K562 (cell line): ENCODE data around the gene PATL2. TPM values are rescaled to one million over a fixed set of nuclear protein-coding genes. Genes with fewer than 3 reads are reported as not detected.

Experiments used
- BRF1 ChIP-seq: IDR thresholded peaks from 3 replicates; pipeline ENCODE4 v1.6.1; 2011; ENCODE audit warnings: borderline replicate concordance, mild to moderate bottlenecking; ENCODE audit not compliant: insufficient read length; ENCODE audit errors: extremely low read depth
- CCNT2 ChIP-seq: IDR thresholded peaks from 2 replicates; pipeline ENCODE4 v1.6.1; 2011; ENCODE audit warnings: borderline replicate concordance, low read depth, mild to moderate bottlenecking, moderate library complexity, mixed read lengths, low read length; ENCODE audit not compliant: insufficient read length; ENCODE audit errors: extremely low read depth
- HDAC1 ChIP-seq, 2 experiments: fragments of 450-650 bp; IDR thresholded peaks; 2 replicates each; pipeline ENCODE4 v1.6.1; 2016 to 2017; ENCODE audit warnings: inconsistent platforms in 1 of 2, mild to moderate bottlenecking in 1 of 2, moderate library complexity in 1 of 2
- MGA ChIP-seq: fragments of 450-650 bp; IDR thresholded peaks from 2 replicates; pipeline ENCODE4 v1.6.1; 2016; ENCODE audit warnings: mild to moderate bottlenecking, moderate library complexity
- MXD1 ChIP-seq: fragments of 250-450 bp; sonication (Bioruptor Pico); IDR thresholded peaks from 2 replicates; pipeline ENCODE4 v1.8.0; 2021; ENCODE audit warnings: borderline replicate concordance, mild to moderate bottlenecking, moderate library complexity; ENCODE audit not compliant: poor library complexity, severe bottlenecking
- SRF ChIP-seq, 2 experiments: fragments of 250-450, 450-650 bp in 1 of 2; sonication (Bioruptor Pico) in 1 of 2; sonication (generic) in 1 of 2; formaldehyde crosslinking; IDR thresholded peaks; 2 replicates each; pipeline versions ENCODE4 v1.5.0 to v1.5.1; 2020 to 2022; ENCODE audit warnings: mild to moderate bottlenecking in 1 of 2, missing genetic modification reagents in 1 of 2
- ZNF121 ChIP-seq: sonication (generic); formaldehyde crosslinking; conservative IDR thresholded peaks from 2 replicates; pipeline ENCODE4 v1.8.0; 2022; ENCODE audit warnings: missing genetic modification reagents
- ZNF140 ChIP-seq: fragments of 250-450 bp; sonication (Bioruptor Pico); IDR thresholded peaks from 2 replicates; pipeline ENCODE4 v1.8.0; 2021; ENCODE audit warnings: moderate library complexity, mild to moderate bottlenecking, inconsistent platforms
- ZNF76 ChIP-seq: fragments of 250-450 bp; sonication (Bioruptor Pico); IDR thresholded peaks from 2 replicates; pipeline ENCODE4 v1.4.0; 2020; ENCODE audit warnings: mild to moderate bottlenecking, moderate library complexity, borderline replicate concordance
- polyA plus RNA-seq, 8 experiments: library from polyadenylated mRNA; depleted of rRNA in 4 of 8; stranded (reverse) in 5 of 8; unstranded in 3 of 8; fragments of >200 nt; fragmentation: Nextera tagmentation in 2 of 8; fragmentation: Illumina TruSeq in 1 of 8; extraction: Ambion mirVana in 2 of 8; extraction: Trizol in 1 of 8; gene quantifications; 2 replicates each; pipeline versions ENCODE4 v1.2.1 to v1.2.3, GENCODE V29; 2011 to 2014; ENCODE audit warnings: inconsistent platforms in 1 of 8, missing spikeins in 1 of 8
- total RNA-seq, 7 experiments: library from RNA; depleted of rRNA in 6 of 7; stranded (reverse); fragments of >200 nt in 6 of 7; fragmentation: Illumina TruSeq in 2 of 7; extraction: Trizol in 2 of 7; gene quantifications; 2 replicates each; pipeline versions ENCODE4 v1.2.1 to v1.2.3, GENCODE V29; 2011 to 2021; ENCODE audit warnings: low replicate concordance in 1 of 7
- TF ChIP-seq, protein P1 (sequence below), 2 experiments: fragments of 150-350 bp in 1 of 2; IDR thresholded peaks; 2 replicates each; pipeline ENCODE4 v1.6.1; 2012 to 2016; ENCODE audit warnings: low read depth in 2 of 2, low read length in 2 of 2, mild to moderate bottlenecking in 1 of 2, moderate library complexity in 1 of 2

PATL2 gene
- total and polyA plus RNA-seq, 9 of the 15 experiments (the other 6 are each of a cell fraction or from before 2014, with no cell fraction given): 0.42 to 1.1 (median 0.86) TPM

- TF ChIP-seq MGA (no peak), HDAC1 (IDR thresholded peaks at IDR 0.05) (no peak), ZNF76 (no peak), MXD1 (CRISPR knock-in tag) (no peak), ZNF121 (CRISPR knock-in tag) (no peak), ZNF140 (CRISPR knock-in tag) (no peak), SRF (CRISPR knock-in tag; IDR thresholded peaks at IDR 0.05) (no peak), CCNT2 (no peak), BRF1 (no peak)
- TF ChIP-seq, protein P1, sequence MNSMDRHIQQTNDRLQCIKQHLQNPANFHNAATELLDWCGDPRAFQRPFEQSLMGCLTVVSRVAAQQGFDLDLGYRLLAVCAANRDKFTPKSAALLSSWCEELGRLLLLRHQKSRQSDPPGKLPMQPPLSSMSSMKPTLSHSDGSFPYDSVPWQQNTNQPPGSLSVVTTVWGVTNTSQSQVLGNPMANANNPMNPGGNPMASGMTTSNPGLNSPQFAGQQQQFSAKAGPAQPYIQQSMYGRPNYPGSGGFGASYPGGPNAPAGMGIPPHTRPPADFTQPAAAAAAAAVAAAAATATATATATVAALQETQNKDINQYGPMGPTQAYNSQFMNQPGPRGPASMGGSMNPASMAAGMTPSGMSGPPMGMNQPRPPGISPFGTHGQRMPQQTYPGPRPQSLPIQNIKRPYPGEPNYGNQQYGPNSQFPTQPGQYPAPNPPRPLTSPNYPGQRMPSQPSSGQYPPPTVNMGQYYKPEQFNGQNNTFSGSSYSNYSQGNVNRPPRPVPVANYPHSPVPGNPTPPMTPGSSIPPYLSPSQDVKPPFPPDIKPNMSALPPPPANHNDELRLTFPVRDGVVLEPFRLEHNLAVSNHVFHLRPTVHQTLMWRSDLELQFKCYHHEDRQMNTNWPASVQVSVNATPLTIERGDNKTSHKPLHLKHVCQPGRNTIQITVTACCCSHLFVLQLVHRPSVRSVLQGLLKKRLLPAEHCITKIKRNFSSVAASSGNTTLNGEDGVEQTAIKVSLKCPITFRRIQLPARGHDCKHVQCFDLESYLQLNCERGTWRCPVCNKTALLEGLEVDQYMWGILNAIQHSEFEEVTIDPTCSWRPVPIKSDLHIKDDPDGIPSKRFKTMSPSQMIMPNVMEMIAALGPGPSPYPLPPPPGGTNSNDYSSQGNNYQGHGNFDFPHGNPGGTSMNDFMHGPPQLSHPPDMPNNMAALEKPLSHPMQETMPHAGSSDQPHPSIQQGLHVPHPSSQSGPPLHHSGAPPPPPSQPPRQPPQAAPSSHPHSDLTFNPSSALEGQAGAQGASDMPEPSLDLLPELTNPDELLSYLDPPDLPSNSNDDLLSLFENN (IDR thresholded peaks at IDR 0.05; ENCODE audit: low read depth in 2 of 2, low read length in 2 of 2): no peak
Measured at GRCh38 chr15:44656298-44656697, 54.8 kb downstream of the PATL2 start (continued).
